Sigmoid colon (tissue), 7 donors: ENCODE data around the gene STX12. TPM values are rescaled to one million over a fixed set of nuclear protein-coding genes. Genes with fewer than 3 reads are reported as not detected.

ENCODE experiments used
- DNase-seq: peaks from one replicate; pipeline ENCODE4 v3.0.0-alpha.2; 2019
- H3K27ac ChIP-seq, 4 donors: fragments of 200-600 bp; sonication (generic); one replicate each; pipeline ENCODE4 v1.5.1; 2016 to 2019; ENCODE audit warnings: mild to moderate bottlenecking in 1 of 4
- H3K27me3 ChIP-seq, 3 donors: fragments of 200-600 bp; sonication (generic); one replicate each; pipeline ENCODE4 v1.5.1; 2019; ENCODE audit warnings: mild to moderate bottlenecking in 1 of 3
- H3K36me3 ChIP-seq, 4 donors: fragments of 200-600 bp; sonication (generic); one replicate each; pipeline ENCODE4 v1.5.1; 2016 to 2019
- H3K4me1 ChIP-seq, 4 donors: fragments of 200-600 bp; sonication (generic); one replicate each; pipeline ENCODE4 v1.5.1; 2017 to 2019
- H3K4me3 ChIP-seq, 4 donors: fragments of 200-600 bp; sonication (generic); one replicate each; pipeline ENCODE4 v1.5.1; 2017 to 2019; ENCODE audit warnings: mild to moderate bottlenecking in 2 of 4, moderate library complexity in 1 of 4
- H3K9me3 ChIP-seq, 4 donors: fragments of 200-600 bp in 3 of 4; sonication (generic) in 3 of 4; one replicate each; pipeline versions ENCODE4 v1.5.1 to v1.6.1; 2013 to 2019
- CTCF ChIP-seq, 4 experiments: fragments of 450-650 bp in 3 of 4; fragments of 200-600 bp in 1 of 4; IDR thresholded peaks; one replicate each; pipeline ENCODE4 v1.5.1; 2016 to 2019; ENCODE audit warnings: antibody characterized with exemption in 4 of 4, mild to moderate bottlenecking in 3 of 4, moderate library complexity in 2 of 4
- EP300 ChIP-seq, 4 donors: sonication (generic); formaldehyde crosslinking; IDR thresholded peaks; one replicate each; pipeline ENCODE4 v1.6.1; 2017; ENCODE audit warnings: antibody characterized with exemption in 4 of 4
- POLR2A ChIP-seq, 2 donors: fragments of 450-650 bp; IDR thresholded peaks; one replicate each; pipeline ENCODE4 v1.6.1; 2016; ENCODE audit warnings: antibody characterized with exemption in 2 of 2, mild to moderate bottlenecking in 2 of 2, moderate library complexity in 2 of 2
- POLR2AphosphoS5 ChIP-seq, 4 donors: sonication (generic); formaldehyde crosslinking; IDR thresholded peaks; one replicate each; pipeline ENCODE4 v1.6.1; 2017; ENCODE audit warnings: antibody characterized with exemption in 4 of 4
- WGBS, 2 donors: extraction: QIAGEN DNeasy Blood & Tissue Kit; methylation state at CpG; one replicate each; pipeline ENCODE4 v1.1.7; 2013; 5-methylcytosine and 5-hydroxymethylcytosine counted together
- intact Hi-C: fragments of 100-400 bp; cut with DNase I; formaldehyde crosslinking; loops from one replicate; pipeline ENCODE4 v1.15.1; 2023
- polyA plus RNA-seq, 3 donors: library from polyadenylated mRNA; stranded (reverse); fragments of 200-250 nt; gene quantifications; one replicate each; pipeline ENCODE4 v1.2.3, GENCODE V29; 2013
- total RNA-seq, 4 donors: library from RNA; depleted of rRNA; stranded (reverse); fragments of >200 nt; gene quantifications; one replicate each; pipeline ENCODE4 v1.1.0, GENCODE V29; 2016
- donor health status: healthy with polysubstance abuse.
- donor health status: Bipolar disorder and iron deficiency.
- donor health status: healthy.

The STX12 gene
- total and polyA plus RNA-seq, 7 donors: 38.5 to 78.6 (median 54.2) TPM

DNA sequence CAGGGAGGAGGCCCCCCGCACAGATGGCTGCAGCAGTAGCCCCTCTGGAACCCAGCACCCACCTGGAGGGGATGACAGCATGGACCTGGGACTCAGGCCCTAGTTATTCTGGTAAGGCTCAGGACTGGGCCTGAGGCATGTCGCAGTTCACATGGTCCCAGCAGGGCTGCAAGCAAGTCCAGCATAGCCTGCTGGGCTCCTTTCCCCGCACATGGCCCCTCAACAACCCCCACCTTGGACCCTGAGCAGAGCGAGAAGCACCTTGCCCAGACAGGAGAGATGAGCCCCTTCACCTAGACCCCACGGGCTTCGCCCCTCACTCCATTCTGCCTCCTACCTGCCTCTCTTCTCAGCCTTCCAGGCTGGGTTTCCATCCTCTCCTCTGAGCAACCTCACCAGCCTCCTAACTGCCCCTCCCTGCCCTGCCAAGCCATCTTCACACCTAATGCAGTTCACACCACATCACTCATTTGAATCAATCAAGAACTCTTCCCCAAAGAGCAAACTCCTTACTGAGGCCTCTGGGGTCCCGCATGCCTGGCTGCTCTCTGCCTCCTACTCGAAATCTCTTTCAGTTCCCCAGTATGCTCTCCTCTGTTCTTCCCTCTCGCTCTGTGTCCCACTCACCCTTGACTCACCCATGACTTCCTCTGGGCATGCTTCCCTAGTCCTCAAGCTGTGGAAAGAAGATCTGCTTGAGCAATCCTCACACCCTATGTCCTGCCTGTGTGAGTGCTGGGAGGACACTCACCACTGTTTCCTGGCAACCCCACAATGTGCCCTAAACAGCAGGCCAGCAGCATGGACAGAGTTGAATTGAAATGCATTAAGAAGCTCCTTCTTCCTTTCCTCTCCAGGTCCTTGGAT is 89.9 kb downstream of the STX12 start:
- Histone ChIP-seq H3K9me3 (no peaks in the 10 kb centered on the region), H3K36me3 (no peaks in the 10 kb centered on the region), H3K27ac (peak overlapping the region; percentile 49 to 65 (median 58)), H3K4me1 (peaks cover 0 to 9% (median 4%) of the 10 kb centered on the region in 4 donors), H3K27me3 (no peaks in the 10 kb centered on the region), H3K4me3 (no peak overlapping the region)
- peak; percentile 78 for DNase-seq
- TF ChIP-seq CTCF (IDR thresholded peaks at IDR 0.05) (no peak), EP300 (IDR thresholded peaks at IDR 0.05) (peak in 1 of 4 donors; percentile 23), POLR2A (IDR thresholded peaks at IDR 0.05) (no peak), POLR2AphosphoS5 (IDR thresholded peaks at IDR 0.05) (peak in 3 of 4 donors; percentile 24 to 68 (median 58))
- intact Hi-C loops: no loop called here
- 82 to 90% methylated on average over 9 of the region's 9 CpGs for WGBS, 2 donors

DNA sequence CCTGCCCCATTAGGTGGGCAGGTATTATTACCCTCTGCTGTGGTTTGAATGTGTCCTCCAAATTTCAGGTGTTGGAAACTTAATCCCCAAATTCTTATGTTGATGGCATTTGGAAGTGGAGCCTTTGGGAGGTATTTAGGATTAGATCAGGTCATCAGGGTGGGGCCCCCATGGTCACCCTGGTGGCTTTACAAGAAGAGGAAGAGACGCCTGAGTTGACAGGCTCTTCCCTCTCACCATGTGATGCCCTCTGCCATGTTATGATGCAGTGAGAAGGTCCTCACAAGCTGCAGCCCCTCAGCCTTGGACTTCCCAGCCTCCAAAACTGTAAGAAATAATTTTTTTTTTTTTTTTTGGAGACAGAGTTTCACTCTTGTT is 90.5 kb downstream of the STX12 start:
- peaks cover 0 to 3% (median under 1%) of the 10 kb centered on the region in 4 donors for H3K4me1 ChIP-seq
- DNase-seq: no peak
- H3K4me3 ChIP-seq: no peak overlapping the region
- H3K27me3 ChIP-seq: no peaks in the 10 kb centered on the region
- no peaks in the 10 kb centered on the region for H3K9me3 ChIP-seq
- H3K27ac ChIP-seq: peak overlapping the region in 3 of 4 donors; percentile 19 to 64 (median 57)
- WGBS, 2 donors: 73 to 81% methylated on average over 1 of the region's 1 CpG
- no peak for TF ChIP-seq POLR2AphosphoS5 (IDR thresholded peaks at IDR 0.05)
- TF ChIP-seq CTCF (IDR thresholded peaks at IDR 0.05): no peak
- TF ChIP-seq EP300 (IDR thresholded peaks at IDR 0.05): no peak
- no peak for TF ChIP-seq POLR2A (IDR thresholded peaks at IDR 0.05)
- intact Hi-C loops: no loop called here
- H3K36me3 ChIP-seq: no peaks in the 10 kb centered on the region

DNA sequence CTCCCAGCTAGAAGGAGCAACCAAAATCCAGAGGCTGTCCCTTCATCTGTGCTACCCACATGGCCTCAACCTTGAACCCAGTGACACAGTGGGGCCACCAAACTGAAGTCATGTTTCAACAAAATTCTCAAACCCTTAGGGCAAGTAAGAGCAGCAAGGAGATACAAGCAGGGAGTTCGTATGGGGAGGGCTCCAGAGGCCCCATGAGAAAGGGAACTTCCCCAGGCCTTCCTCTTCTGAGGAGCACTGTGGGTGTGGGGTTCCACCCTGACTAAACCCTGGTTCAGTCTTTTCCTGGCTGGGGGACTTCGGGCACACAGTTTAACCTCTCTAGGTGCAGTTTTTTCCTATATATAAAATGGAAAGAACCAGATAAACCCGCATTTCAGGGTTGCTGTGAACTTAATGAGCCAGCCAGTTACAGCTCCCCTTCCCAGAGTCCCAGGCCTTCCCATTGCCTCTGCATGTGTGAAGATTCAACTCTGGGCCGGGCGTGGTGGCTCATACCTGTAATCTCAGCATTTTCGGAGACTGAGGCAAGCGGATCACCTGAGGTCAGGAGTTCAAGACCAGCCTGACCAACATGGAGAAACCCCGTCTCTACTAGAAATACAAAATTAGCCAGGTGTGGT is 91.4 kb downstream of the STX12 start:
- H3K36me3 ChIP-seq: no peaks in the 10 kb centered on the region

GRCh38 chr1:27865821-27866220 is 92.8 kb downstream of the STX12 start:
- no peak overlapping the region for H3K27ac ChIP-seq
- TF ChIP-seq POLR2A (IDR thresholded peaks at IDR 0.05) (no peak), CTCF (IDR thresholded peaks at IDR 0.05) (no peak), POLR2AphosphoS5 (IDR thresholded peaks at IDR 0.05) (no peak)
- H3K27me3 ChIP-seq: no peaks in the 10 kb centered on the region
- no peaks in the 10 kb centered on the region for H3K4me1 ChIP-seq
- no peak for DNase-seq
- WGBS, 2 donors: 90 to 92% methylated on average over 10 of the region's 10 CpGs
- no peaks in the 10 kb centered on the region for H3K36me3 ChIP-seq
- intact Hi-C loops: no loop called here
- no peak overlapping the region for H3K4me3 ChIP-seq
- H3K9me3 ChIP-seq: no peaks in the 10 kb centered on the region

More for the DNA sequence above, 91.4 kb downstream of the STX12 start:
- no peak overlapping the region for H3K4me3 ChIP-seq
- H3K27ac ChIP-seq: peak overlapping the region; percentile 27 to 64 (median 50)
- TF ChIP-seq POLR2A (IDR thresholded peaks at IDR 0.05) (no peak), EP300 (IDR thresholded peaks at IDR 0.05) (no peak), POLR2AphosphoS5 (IDR thresholded peaks at IDR 0.05) (no peak), CTCF (IDR thresholded peaks at IDR 0.05) (no peak)
- H3K9me3 ChIP-seq: no peaks in the 10 kb centered on the region
- 72 to 75% methylated on average over 8 of the region's 8 CpGs for WGBS, 2 donors
- intact Hi-C loops: no loop called here
- no peak for DNase-seq
- no peaks in the 10 kb centered on the region for H3K4me1 ChIP-seq
- no peaks in the 10 kb centered on the region for H3K27me3 ChIP-seq
